Esophagus squamous epithelium (tissue), 4 donors: ENCODE measurements around the gene TBX10.

Experiments used
- CTCF ChIP-seq, 6 experiments: fragments of 450-650 bp in 4 of 6; fragments of 200-600 bp in 2 of 6; sonication (generic) in 2 of 6; IDR thresholded peaks; one replicate each; pipeline ENCODE4 v1.5.1; 2016 to 2019; ENCODE audit warnings: antibody characterized with exemption in 6 of 6, mild to moderate bottlenecking in 4 of 6, moderate library complexity in 4 of 6
- POLR2A ChIP-seq, 4 donors: fragments of 450-650 bp; IDR thresholded peaks; one replicate each; pipeline ENCODE4 v1.6.1; 2017; ENCODE audit warnings: antibody characterized with exemption in 4 of 4, mild to moderate bottlenecking in 4 of 4, moderate library complexity in 3 of 4

GRCh38 chr11:67608486-67608885, 31.1 kb downstream of the TBX10 start:
- TF ChIP-seq CTCF (IDR thresholded peaks at IDR 0.05) (no peak), POLR2A (IDR thresholded peaks at IDR 0.05) (no peak)
